Measurements from ENCODE around the gene CDH9. TPM values are rescaled to one million over a fixed set of nuclear protein-coding genes. Genes with fewer than 3 reads are reported as not detected.

Gene CDH9
- total and polyA plus RNA-seq, 9 of the 15 experiments (the other 6 are each of a cell fraction or from before 2014, with no cell fraction given), result not detected

GRCh38 chr5:27009540-27009915 lies 28.9 kb downstream of the CDH9 start (continued):
- no peak for TF ChIP-seq RBFOX2 (IDR thresholded peaks at IDR 0.05; ENCODE audit: low read depth, low read length)
- TF ChIP-seq, protein P1, sequence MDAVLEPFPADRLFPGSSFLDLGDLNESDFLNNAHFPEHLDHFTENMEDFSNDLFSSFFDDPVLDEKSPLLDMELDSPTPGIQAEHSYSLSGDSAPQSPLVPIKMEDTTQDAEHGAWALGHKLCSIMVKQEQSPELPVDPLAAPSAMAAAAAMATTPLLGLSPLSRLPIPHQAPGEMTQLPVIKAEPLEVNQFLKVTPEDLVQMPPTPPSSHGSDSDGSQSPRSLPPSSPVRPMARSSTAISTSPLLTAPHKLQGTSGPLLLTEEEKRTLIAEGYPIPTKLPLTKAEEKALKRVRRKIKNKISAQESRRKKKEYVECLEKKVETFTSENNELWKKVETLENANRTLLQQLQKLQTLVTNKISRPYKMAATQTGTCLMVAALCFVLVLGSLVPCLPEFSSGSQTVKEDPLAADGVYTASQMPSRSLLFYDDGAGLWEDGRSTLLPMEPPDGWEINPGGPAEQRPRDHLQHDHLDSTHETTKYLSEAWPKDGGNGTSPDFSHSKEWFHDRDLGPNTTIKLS (IDR thresholded peaks at IDR 0.05; ENCODE audit: borderline replicate concordance, low read depth), result no peak
- TF ChIP-seq PHB (CRISPR knock-in tag; IDR thresholded peaks at IDR 0.05), result no peak
- TF ChIP-seq, protein P2, sequence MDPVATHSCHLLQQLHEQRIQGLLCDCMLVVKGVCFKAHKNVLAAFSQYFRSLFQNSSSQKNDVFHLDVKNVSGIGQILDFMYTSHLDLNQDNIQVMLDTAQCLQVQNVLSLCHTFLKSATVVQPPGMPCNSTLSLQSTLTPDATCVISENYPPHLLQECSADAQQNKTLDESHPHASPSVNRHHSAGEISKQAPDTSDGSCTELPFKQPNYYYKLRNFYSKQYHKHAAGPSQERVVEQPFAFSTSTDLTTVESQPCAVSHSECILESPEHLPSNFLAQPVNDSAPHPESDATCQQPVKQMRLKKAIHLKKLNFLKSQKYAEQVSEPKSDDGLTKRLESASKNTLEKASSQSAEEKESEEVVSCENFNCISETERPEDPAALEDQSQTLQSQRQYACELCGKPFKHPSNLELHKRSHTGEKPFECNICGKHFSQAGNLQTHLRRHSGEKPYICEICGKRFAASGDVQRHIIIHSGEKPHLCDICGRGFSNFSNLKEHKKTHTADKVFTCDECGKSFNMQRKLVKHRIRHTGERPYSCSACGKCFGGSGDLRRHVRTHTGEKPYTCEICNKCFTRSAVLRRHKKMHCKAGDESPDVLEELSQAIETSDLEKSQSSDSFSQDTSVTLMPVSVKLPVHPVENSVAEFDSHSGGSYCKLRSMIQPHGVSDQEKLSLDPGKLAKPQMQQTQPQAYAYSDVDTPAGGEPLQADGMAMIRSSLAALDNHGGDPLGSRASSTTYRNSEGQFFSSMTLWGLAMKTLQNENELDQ (CRISPR knock-in tag; IDR thresholded peaks at IDR 0.05; ENCODE audit: borderline replicate concordance), result no peak
- no peak for TF ChIP-seq ILK (tag; IDR thresholded peaks at IDR 0.05; ENCODE audit: borderline replicate concordance, low read depth)
- TF ChIP-seq ZNF695 (CRISPR knock-in tag; IDR thresholded peaks at IDR 0.05), result no peak
- TF ChIP-seq CREB1 (IDR thresholded peaks at IDR 0.05), result no peak
- TF ChIP-seq CREB1 (CRISPR knock-in tag; IDR thresholded peaks at IDR 0.05), result no peak
- no peak for TF ChIP-seq ZNF197 (CRISPR knock-in tag; IDR thresholded peaks at IDR 0.05; ENCODE audit: low read depth)
- TF ChIP-seq CHD1 (IDR thresholded peaks at IDR 0.05; ENCODE audit: low read length), result no peak
- TF ChIP-seq, protein P3, sequence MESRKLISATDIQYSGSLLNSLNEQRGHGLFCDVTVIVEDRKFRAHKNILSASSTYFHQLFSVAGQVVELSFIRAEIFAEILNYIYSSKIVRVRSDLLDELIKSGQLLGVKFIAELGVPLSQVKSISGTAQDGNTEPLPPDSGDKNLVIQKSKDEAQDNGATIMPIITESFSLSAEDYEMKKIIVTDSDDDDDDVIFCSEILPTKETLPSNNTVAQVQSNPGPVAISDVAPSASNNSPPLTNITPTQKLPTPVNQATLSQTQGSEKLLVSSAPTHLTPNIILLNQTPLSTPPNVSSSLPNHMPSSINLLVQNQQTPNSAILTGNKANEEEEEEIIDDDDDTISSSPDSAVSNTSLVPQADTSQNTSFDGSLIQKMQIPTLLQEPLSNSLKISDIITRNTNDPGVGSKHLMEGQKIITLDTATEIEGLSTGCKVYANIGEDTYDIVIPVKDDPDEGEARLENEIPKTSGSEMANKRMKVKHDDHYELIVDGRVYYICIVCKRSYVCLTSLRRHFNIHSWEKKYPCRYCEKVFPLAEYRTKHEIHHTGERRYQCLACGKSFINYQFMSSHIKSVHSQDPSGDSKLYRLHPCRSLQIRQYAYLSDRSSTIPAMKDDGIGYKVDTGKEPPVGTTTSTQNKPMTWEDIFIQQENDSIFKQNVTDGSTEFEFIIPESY (CRISPR knock-in tag; IDR thresholded peaks at IDR 0.05), result no peak
- no peak for TF ChIP-seq ZNF395 (CRISPR knock-in tag; IDR thresholded peaks at IDR 0.05)
- no peak for TF ChIP-seq HDAC3 (IDR thresholded peaks at IDR 0.05; ENCODE audit: borderline replicate concordance, partially characterized antibody)
- no peak for TF ChIP-seq PPARD (CRISPR knock-in tag; IDR thresholded peaks at IDR 0.05)
- TF ChIP-seq NR2C2 (CRISPR knock-in tag; IDR thresholded peaks at IDR 0.05), result no peak
- no peak for TF ChIP-seq NR2C2 (tag; IDR thresholded peaks at IDR 0.05)
